ENCODE results near the gene CA10. TPM values are rescaled to one million over a fixed set of nuclear protein-coding genes. Genes with fewer than 3 reads are reported as not detected.

CA10 gene
- total RNA-seq, 1 donor from 2014 or later: 10.4 TPM

GRCh38 chr17:51971121-51971520, 187.4 kb downstream of the CA10 start:
- H3K27me3 ChIP-seq (ENCODE audit: control insufficient read depth in 3 of 3, insufficient read depth in 3 of 3, low read length in 3 of 3): no peaks in the 10 kb centered on the region
- H3K36me3 ChIP-seq (ENCODE audit: control insufficient read depth in 3 of 3, insufficient read depth in 3 of 3, low read length in 3 of 3): no peaks in the 10 kb centered on the region
- no peak overlapping the region for H3K9ac ChIP-seq (ENCODE audit: low read depth in 1 of 3, low read length in 3 of 3)
- no peaks in the 10 kb centered on the region for H3K4me1 ChIP-seq (ENCODE audit: control insufficient read depth in 3 of 3, insufficient read depth in 3 of 3, low read length in 3 of 3)
- peaks cover 0 to 2% (median 0%) of the 10 kb centered on the region in 3 donors for H3K9me3 ChIP-seq (ENCODE audit: control insufficient read depth in 3 of 3, low read length in 3 of 3)
- H3K27ac ChIP-seq (ENCODE audit: low read depth, low read length): no peak overlapping the region
- H3K4me3 ChIP-seq (ENCODE audit: low read length in 3 of 3): no peak overlapping the region

DNA sequence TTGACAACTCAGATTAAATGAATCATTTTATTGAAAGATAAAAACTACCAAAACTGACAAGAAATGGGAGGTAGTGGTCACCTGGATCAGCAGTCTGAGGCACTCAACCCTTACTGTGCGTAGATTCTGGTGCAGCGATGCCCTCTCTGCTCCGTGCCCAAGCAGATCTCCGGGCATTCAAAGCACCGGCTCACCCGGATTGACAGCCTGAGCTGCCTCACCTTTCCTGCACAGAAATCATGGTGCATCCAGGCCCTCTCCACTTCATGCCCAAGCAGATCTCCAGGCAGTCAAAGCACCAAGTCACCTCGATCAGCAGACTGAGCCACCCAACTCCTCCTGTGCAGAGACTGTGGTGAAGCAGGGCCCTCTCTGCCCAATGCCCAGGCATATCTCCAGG, 196.8 kb downstream of the CA10 start:
- Histone ChIP-seq H3K4me1 (ENCODE audit: control insufficient read depth in 3 of 3, insufficient read depth in 3 of 3, low read length in 3 of 3) (no peaks in the 10 kb centered on the region), H3K9ac (ENCODE audit: low read depth in 1 of 3, low read length in 3 of 3) (no peak overlapping the region), H3K9me3 (ENCODE audit: control insufficient read depth in 3 of 3, low read length in 3 of 3) (peaks cover 0 to 6% (median 4%) of the 10 kb centered on the region in 3 donors), H3K4me3 (ENCODE audit: low read length in 3 of 3) (no peak overlapping the region), H3K27ac (ENCODE audit: low read depth, low read length) (no peak overlapping the region), H3K36me3 (ENCODE audit: control insufficient read depth in 3 of 3, insufficient read depth in 3 of 3, low read length in 3 of 3) (no peaks in the 10 kb centered on the region), H3K27me3 (ENCODE audit: control insufficient read depth in 3 of 3, insufficient read depth in 3 of 3, low read length in 3 of 3) (no peaks in the 10 kb centered on the region)

DNA sequence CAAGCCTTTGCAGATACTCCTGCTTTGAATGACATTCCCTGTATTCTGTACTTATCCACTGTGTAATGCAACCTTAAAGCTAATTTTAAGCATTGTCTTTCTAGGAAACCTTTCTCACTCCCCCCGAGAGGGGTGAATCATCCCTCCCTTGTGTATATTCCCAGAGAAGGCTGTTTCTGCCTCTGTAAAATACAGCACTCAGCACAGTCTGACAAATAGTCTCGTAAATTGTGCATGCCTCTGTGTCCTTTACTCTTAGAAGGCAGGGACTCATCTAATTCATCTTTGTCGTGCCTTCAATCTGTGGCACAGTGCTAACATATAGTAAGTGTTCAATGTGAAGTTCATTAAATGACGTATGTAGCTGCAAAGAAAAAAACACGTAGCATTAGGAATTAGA, 200.7 kb downstream of the CA10 start:
- H3K27ac ChIP-seq (ENCODE audit: low read depth, low read length): no peak overlapping the region
- H3K36me3 ChIP-seq (ENCODE audit: control insufficient read depth in 3 of 3, insufficient read depth in 3 of 3, low read length in 3 of 3): no peaks in the 10 kb centered on the region
- no peak overlapping the region for H3K9ac ChIP-seq (ENCODE audit: low read depth in 1 of 3, low read length in 3 of 3)
- H3K4me1 ChIP-seq (ENCODE audit: control insufficient read depth in 3 of 3, insufficient read depth in 3 of 3, low read length in 3 of 3): no peaks in the 10 kb centered on the region
- H3K27me3 ChIP-seq (ENCODE audit: control insufficient read depth in 3 of 3, insufficient read depth in 3 of 3, low read length in 3 of 3): no peaks in the 10 kb centered on the region
- peaks cover 0 to 6% (median 4%) of the 10 kb centered on the region in 3 donors for H3K9me3 ChIP-seq (ENCODE audit: control insufficient read depth in 3 of 3, low read length in 3 of 3)
- no peak overlapping the region for H3K4me3 ChIP-seq (ENCODE audit: low read length in 3 of 3)

GRCh38 chr17:51955245-51955644, 203.3 kb downstream of the CA10 start:
- Histone ChIP-seq H3K27me3 (ENCODE audit: control insufficient read depth in 3 of 3, insufficient read depth in 3 of 3, low read length in 3 of 3) (no peaks in the 10 kb centered on the region), H3K9me3 (ENCODE audit: control insufficient read depth in 3 of 3, low read length in 3 of 3) (no peaks in the 10 kb centered on the region), H3K4me1 (ENCODE audit: control insufficient read depth in 3 of 3, insufficient read depth in 3 of 3, low read length in 3 of 3) (no peaks in the 10 kb centered on the region), H3K4me3 (ENCODE audit: low read length in 3 of 3) (no peak overlapping the region), H3K9ac (ENCODE audit: low read depth in 1 of 3, low read length in 3 of 3) (no peak overlapping the region), H3K27ac (ENCODE audit: low read depth, low read length) (no peak overlapping the region), H3K36me3 (ENCODE audit: control insufficient read depth in 3 of 3, insufficient read depth in 3 of 3, low read length in 3 of 3) (no peaks in the 10 kb centered on the region)

- H3K27ac ChIP-seq (ENCODE audit: low read depth, low read length): no peak overlapping the region
- H3K27me3 ChIP-seq (ENCODE audit: control insufficient read depth in 3 of 3, insufficient read depth in 3 of 3, low read length in 3 of 3): no peaks in the 10 kb centered on the region
- H3K9me3 ChIP-seq (ENCODE audit: control insufficient read depth in 3 of 3, low read length in 3 of 3): no peaks in the 10 kb centered on the region
- no peaks in the 10 kb centered on the region for H3K4me1 ChIP-seq (ENCODE audit: control insufficient read depth in 3 of 3, insufficient read depth in 3 of 3, low read length in 3 of 3)
- no peak overlapping the region for H3K4me3 ChIP-seq (ENCODE audit: low read length in 3 of 3)
- no peak overlapping the region for H3K9ac ChIP-seq (ENCODE audit: low read depth in 1 of 3, low read length in 3 of 3)
- no peaks in the 10 kb centered on the region for H3K36me3 ChIP-seq (ENCODE audit: control insufficient read depth in 3 of 3, insufficient read depth in 3 of 3, low read length in 3 of 3)
These were observed 204.2 kb downstream of the CA10 start for GRCh38 chr17:51954232-51954765.

DNA sequence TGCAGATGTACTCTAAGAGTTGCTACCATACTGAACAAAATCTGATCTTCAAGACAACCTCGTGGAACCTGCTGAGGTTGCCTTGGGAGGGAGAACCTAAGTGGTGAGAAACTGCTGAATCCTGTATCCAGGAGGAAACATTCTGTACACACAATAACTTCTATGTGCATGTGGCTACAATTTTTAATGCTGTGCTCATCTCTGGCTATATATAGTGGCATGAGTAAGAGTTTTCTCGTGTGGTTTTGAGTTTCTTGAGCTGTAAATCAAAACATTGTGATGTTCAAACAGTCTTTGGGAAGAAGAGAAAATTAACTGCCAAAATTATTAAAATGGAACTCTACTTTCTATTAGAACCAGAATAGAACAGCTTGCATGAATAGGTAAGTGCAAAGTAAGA, 206.8 kb downstream of the CA10 start:
- Histone ChIP-seq H3K9ac (ENCODE audit: low read depth in 1 of 3, low read length in 3 of 3) (no peak overlapping the region), H3K27ac (ENCODE audit: low read depth, low read length) (no peak overlapping the region), H3K36me3 (ENCODE audit: control insufficient read depth in 3 of 3, insufficient read depth in 3 of 3, low read length in 3 of 3) (no peaks in the 10 kb centered on the region), H3K27me3 (ENCODE audit: control insufficient read depth in 3 of 3, insufficient read depth in 3 of 3, low read length in 3 of 3) (no peaks in the 10 kb centered on the region), H3K4me3 (ENCODE audit: low read length in 3 of 3) (no peak overlapping the region), H3K4me1 (ENCODE audit: control insufficient read depth in 3 of 3, insufficient read depth in 3 of 3, low read length in 3 of 3) (no peaks in the 10 kb centered on the region), H3K9me3 (ENCODE audit: control insufficient read depth in 3 of 3, low read length in 3 of 3) (no peaks in the 10 kb centered on the region)

- Histone ChIP-seq H3K27ac (ENCODE audit: low read depth, low read length) (no peak overlapping the region), H3K9me3 (ENCODE audit: control insufficient read depth in 3 of 3, low read length in 3 of 3) (no peaks in the 10 kb centered on the region), H3K4me3 (ENCODE audit: low read length in 3 of 3) (no peak overlapping the region), H3K27me3 (ENCODE audit: control insufficient read depth in 3 of 3, insufficient read depth in 3 of 3, low read length in 3 of 3) (no peaks in the 10 kb centered on the region), H3K4me1 (ENCODE audit: control insufficient read depth in 3 of 3, insufficient read depth in 3 of 3, low read length in 3 of 3) (no peaks in the 10 kb centered on the region), H3K36me3 (ENCODE audit: control insufficient read depth in 3 of 3, insufficient read depth in 3 of 3, low read length in 3 of 3) (no peaks in the 10 kb centered on the region), H3K9ac (ENCODE audit: low read depth in 1 of 3, low read length in 3 of 3) (no peak overlapping the region)
These were observed 210.4 kb downstream of the CA10 start for GRCh38 chr17:51948128-51948527.

DNA sequence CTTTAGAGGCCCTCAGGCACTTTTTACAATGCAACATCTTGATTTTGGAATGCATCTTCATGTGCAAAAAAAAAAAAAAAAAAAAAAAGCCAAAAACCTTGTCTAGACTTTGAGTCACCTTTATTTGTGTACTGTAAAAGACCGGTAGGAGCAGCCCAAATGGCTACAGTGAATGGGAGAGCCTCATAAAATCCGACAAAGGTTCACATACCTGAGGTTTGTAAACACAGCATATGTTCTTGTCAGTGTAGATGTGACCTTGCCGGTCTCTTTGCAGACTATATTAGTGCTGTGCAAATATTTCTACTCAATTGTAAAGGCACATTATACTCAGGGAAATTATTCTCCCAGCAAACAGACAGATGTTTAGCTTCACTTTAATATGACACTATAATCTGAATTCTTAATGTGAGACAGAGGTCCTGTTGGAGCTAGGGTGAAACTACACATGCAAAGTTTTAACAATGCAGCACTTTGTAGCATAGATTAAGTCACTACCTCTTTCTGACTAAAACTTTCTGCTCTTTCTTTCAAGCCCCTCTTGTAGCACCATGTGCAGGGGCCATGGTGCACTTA, 211.3 kb downstream of the CA10 start:
- H3K27me3 ChIP-seq (ENCODE audit: control insufficient read depth in 3 of 3, insufficient read depth in 3 of 3, low read length in 3 of 3): no peaks in the 10 kb centered on the region
- no peak overlapping the region for H3K4me3 ChIP-seq (ENCODE audit: low read length in 3 of 3)
- no peaks in the 10 kb centered on the region for H3K36me3 ChIP-seq (ENCODE audit: control insufficient read depth in 3 of 3, insufficient read depth in 3 of 3, low read length in 3 of 3)
- H3K9me3 ChIP-seq (ENCODE audit: control insufficient read depth in 3 of 3, low read length in 3 of 3): no peaks in the 10 kb centered on the region
- H3K27ac ChIP-seq (ENCODE audit: low read depth, low read length): no peak overlapping the region
- H3K4me1 ChIP-seq (ENCODE audit: control insufficient read depth in 3 of 3, insufficient read depth in 3 of 3, low read length in 3 of 3): no peaks in the 10 kb centered on the region
- H3K9ac ChIP-seq (ENCODE audit: low read depth in 1 of 3, low read length in 3 of 3): no peak overlapping the region

DNA sequence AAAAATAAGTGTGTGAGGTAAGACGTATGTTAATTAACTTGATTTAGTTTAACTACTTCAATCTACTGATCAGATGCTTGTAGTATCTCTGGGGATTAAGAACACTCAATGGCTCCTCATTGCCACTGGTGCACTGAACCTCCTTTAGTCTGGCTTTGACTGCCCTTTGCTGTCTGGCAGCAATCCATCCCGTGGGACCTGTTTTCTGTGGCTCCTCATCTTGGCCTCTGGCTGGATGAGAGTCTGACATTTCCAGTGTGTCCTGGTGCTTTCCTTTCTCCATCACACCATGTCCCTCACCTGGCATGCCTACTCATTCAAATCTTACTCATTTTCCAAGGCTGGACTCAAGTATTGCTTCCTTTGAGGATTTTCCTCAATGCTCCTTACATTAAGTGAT, 212.2 kb downstream of the CA10 start:
- Histone ChIP-seq H3K36me3 (ENCODE audit: control insufficient read depth in 3 of 3, insufficient read depth in 3 of 3, low read length in 3 of 3) (no peaks in the 10 kb centered on the region), H3K9ac (ENCODE audit: low read depth in 1 of 3, low read length in 3 of 3) (no peak overlapping the region), H3K9me3 (ENCODE audit: control insufficient read depth in 3 of 3, low read length in 3 of 3) (no peaks in the 10 kb centered on the region), H3K27ac (ENCODE audit: low read depth, low read length) (no peak overlapping the region), H3K27me3 (ENCODE audit: control insufficient read depth in 3 of 3, insufficient read depth in 3 of 3, low read length in 3 of 3) (no peaks in the 10 kb centered on the region), H3K4me1 (ENCODE audit: control insufficient read depth in 3 of 3, insufficient read depth in 3 of 3, low read length in 3 of 3) (no peaks in the 10 kb centered on the region), H3K4me3 (ENCODE audit: low read length in 3 of 3) (no peak overlapping the region)

- Histone ChIP-seq H3K4me1 (ENCODE audit: control insufficient read depth in 3 of 3, insufficient read depth in 3 of 3, low read length in 3 of 3) (no peaks in the 10 kb centered on the region), H3K4me3 (ENCODE audit: low read length in 3 of 3) (no peak overlapping the region), H3K36me3 (ENCODE audit: control insufficient read depth in 3 of 3, insufficient read depth in 3 of 3, low read length in 3 of 3) (no peaks in the 10 kb centered on the region), H3K9ac (ENCODE audit: low read depth in 1 of 3, low read length in 3 of 3) (no peak overlapping the region), H3K9me3 (ENCODE audit: control insufficient read depth in 3 of 3, low read length in 3 of 3) (no peaks in the 10 kb centered on the region), H3K27me3 (ENCODE audit: control insufficient read depth in 3 of 3, insufficient read depth in 3 of 3, low read length in 3 of 3) (no peaks in the 10 kb centered on the region), H3K27ac (ENCODE audit: low read depth, low read length) (no peak overlapping the region)
These were observed 217.2 kb downstream of the CA10 start for GRCh38 chr17:51941272-51941671.
